NCI-H2196 treated with DMSO at 0.1 percent for 48 hours (cell line): ENCODE data around the gene ARHGAP18.

Source experiments
- DNase-seq: peaks from one replicate; lab custom pipeline; 2025; ENCODE audit not compliant: unreplicated experiment; lab: John Stamatoyannopoulos, UW

The ARHGAP18 gene

GRCh38 chr6:129621252-129621651, 88.7 kb downstream of the ARHGAP18 start:
- no peak for DNase-seq

GRCh38 chr6:129620234-129620610, 89.8 kb downstream of the ARHGAP18 start:
- no peak for DNase-seq

DNA sequence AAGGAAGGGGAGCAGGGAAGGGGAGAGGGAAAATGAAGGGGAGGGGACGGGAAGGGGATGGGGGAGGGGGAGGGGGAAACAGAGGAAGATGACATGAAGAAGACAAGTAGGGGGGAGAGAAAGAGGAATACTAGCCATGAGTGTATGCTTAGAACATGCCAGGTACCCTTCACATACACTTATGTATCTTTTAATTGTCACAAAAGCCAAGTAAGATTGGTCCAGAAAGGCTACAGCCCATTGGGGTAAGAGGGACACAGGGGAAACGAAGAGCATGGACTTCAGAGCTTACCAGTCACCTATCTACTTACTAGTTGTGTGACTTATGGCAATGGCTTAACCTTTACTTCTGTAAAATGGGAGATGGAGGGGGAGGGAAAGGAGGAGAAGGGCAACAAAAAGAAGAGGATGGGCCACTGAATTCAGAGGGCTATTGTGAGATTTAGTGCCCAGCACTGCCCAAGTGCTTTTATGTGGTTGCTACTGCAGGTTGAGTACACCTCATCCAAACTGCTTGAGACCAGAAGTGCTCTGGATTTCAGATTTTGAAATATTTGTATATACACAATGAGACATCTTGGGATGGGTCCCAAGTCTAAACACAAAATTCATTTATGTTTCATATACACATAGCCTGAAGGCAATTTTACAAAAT, 90.3 kb downstream of the ARHGAP18 start:
- no peak for DNase-seq

DNA sequence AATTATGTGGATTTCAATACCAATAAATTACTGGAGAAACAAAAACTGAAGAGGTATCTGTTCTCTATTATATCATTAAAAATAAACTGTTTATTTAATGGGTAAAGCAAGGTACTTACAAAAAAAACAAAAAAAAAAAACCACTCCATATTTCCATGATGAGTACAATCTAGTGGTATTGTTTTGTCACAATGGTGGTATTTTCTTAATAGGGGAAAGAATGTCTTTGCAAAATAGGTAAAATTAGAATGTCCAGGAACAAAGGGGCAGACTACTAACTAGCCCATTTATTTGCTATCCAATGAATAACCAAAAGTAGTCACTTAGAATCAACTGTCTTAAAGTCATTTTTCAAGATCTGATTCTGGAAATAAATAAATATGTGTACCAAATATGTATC, 92.0 kb downstream of the ARHGAP18 start:
- no peak for DNase-seq

DNA sequence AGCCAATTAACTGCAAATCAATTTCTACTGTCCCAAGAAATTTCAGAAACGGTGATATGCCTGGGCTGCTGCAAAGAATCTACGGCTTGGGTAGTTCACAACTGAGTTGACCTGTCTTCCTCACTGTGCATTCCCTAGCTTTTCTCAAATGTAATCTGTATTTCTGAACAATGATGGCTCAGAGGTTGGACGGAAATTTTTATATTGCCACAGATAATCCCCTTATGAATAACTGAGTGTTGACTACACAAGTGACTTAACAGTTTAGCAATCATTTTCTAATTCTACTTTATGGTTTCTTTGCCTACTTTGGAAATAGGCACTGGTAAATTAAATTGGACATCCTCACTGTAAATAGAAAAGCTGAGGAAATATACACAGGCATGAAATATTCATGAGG, 94.5 kb downstream of the ARHGAP18 start:
- no peak for DNase-seq

- no peak for DNase-seq
Observed at GRCh38 chr6:129615020-129615419, 95.0 kb downstream of the ARHGAP18 start.

DNA sequence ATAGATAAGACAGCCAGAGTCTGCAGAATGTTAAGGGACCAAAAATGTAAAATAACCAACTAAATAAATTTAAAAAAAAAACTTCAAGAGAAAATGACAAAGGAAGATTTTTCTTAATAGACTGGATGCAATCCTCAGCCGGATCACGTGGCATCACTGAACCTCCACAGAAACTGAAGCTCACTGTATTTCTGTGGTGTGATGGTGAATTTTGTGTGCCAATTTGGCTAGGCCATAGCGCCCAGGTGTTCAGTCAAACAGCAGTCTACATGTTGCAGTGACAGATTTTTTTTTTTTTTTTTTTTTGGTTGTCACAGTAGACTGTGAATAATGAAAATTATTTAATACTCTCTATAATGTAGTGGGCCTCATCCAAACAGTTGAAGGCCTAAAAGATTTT, 95.5 kb downstream of the ARHGAP18 start:
- DNase-seq, result no peak

DNA sequence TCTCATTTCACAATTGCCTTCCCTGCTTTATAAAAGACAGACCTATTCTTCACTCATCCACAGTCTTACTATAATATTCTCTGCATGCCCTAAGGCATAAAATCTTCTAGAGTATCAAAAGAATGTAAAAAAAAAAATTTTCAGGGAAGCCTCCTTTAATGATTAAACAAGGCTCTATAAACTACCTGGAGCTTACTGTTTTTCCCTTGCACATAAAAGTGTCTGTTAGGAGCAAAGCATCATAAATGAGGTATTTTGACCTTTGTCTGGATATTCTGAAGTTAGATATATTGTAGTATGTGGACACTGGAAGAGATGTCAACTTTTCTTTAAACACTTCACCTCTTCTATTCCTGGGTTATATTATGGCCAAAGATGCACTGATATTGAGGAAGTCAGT, 97.5 kb downstream of the ARHGAP18 start:
- DNase-seq, result no peak

DNA sequence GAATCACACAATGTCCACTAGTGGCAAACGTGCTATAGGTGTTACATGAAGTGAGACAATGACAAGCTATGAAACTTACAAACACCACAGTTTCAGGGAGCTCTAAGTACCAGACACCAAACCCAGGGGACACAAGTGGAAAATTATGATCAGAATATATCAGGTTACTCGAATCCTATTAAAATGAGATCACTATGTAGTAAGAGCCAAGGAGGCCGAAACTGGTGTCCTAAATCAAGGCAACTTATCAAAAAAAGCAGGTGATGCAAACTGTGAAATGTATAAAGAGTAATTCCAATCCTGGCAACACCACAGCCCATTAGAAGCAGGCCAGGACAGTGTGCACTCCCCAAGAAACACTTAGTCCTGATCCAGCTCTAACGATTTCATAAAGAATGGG, 100.3 kb downstream of the ARHGAP18 start:
- DNase-seq, result no peak

DNA sequence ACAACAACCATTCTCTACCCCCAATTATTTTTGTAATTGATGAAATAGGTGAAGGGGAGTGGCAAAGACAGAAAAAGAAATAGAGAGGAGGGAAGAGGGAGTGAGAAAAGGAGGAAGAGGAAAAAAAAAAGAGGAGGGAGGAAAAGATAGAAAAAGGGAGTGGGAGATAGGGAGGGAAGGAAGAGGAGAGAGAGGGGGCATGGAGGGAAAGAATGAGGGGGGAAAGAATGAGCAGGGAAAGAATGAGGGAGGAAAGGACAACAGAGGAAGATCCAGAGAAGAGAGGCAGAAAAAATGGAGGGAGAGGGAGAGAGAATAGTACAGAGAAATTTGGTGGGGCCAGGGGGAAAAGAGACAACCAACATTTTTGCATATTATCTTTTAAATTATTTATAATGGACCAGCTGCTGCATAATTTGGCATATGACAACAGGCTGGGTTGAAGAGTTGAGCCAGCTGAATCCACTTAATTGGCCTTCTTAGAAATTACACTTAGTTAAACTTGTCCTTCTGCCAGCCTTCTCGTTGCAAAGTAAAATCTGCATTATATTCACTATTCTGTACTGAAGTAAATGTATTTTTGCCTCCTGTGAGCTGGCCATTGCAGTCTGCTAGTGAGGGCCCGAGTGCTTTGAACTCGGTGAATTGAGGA, 101.0 kb downstream of the ARHGAP18 start:
- no peak for DNase-seq

- DNase-seq, result no peak
Observed at GRCh38 chr6:129607581-129608186, 102.3 kb downstream of the ARHGAP18 start.

DNA sequence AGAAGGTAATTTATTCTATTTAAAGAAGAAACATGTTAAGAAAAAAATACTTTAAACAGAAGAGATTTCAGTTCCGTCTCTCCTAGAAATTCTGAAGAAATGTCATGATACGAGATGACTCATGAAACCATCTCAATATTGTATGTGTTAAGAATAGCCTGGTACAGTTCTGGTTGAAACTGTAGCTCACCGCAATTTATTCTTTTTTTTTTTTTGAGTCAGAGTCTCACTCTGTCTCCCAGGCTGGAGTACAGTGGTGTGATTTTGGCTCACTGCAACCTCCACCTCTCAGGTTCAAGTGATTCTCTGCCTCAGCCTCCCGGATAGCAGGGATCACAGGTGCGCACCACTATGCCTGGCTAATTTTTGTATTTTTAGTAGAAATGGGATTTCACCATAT, 103.3 kb downstream of the ARHGAP18 start:
- DNase-seq, result no peak

DNA sequence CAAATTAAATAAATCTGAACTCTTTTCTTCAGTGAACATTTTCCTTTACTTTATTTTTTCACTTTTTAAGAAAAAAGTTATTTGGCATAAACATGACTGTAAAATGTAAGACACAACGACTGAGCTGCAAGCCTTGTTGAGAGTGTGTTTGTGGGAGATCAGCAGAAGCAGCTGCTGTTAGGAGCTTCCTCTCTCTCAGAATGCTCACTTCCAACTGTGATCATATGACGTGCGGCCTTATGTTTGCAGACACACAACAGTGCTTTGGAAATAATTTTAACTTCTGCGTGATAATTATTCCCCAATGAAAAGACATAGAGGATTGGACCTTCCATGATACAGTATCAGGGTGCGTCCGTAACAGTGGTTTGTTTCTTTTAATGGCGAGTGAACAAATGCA, 104.0 kb downstream of the ARHGAP18 start:
- DNase-seq, result no peak

- DNase-seq, result no peak
Observed at GRCh38 chr6:129605095-129605494, 104.9 kb downstream of the ARHGAP18 start.

DNA sequence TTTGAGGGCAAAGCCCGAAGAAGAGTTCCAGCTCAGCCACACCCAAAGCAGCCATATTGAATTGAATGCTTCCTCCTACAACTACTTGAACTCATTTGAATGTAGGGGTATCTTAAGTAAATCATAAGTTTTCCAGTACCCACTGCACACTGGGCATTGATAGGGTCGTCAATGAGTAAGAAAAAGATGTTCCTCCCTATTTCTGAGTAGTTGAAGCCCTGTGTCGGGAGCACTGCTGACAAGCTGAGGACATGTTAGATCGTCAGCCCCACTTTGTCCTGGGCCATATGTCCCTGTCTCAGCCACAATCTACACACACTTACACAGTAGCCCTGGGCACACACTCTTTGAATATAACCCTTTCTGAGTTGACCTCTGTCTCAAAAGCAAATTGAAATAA, 105.7 kb downstream of the ARHGAP18 start:
- no peak for DNase-seq

DNA sequence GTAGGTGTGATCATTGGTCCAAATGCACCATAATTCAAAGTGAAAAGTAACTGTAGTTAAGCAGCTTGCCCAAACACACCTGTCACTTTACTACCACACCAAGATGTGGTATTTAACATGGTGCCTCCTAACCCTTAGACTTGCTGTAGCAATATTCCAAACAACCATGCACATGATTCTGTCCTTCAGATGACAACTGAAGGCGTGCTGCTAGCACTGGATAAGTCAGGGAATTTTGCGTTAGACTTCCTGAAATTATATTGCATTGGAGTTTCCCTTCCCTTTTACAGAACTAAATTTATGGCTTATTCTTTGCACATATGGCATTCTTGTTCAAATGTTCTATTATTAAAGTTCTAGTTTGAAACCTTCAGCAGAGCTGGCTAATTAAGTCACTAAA, 106.2 kb downstream of the ARHGAP18 start:
- no peak for DNase-seq

GRCh38 chr6:129601323-129601722, 108.7 kb downstream of the ARHGAP18 start:
- DNase-seq, result no peak

DNA sequence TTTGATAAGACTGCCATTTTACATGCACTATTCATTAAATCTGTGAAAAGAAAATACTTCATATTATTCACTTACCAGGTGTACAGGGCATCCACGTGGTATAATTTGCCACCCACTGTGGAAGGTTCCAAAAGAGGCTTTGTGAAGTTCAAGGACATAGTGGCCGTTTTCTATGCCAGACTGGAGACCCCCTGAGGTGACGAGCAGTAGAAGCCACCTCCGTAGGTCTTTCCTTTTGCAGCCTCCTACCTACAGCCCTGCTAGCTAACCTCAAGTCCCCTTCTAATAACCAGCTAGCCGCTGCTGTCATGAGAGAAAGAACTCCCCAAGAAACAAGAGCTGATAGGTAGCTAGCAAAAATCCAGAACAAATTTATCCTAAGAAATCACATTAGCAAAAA, 110.5 kb downstream of the ARHGAP18 start:
- DNase-seq, result no peak

DNA sequence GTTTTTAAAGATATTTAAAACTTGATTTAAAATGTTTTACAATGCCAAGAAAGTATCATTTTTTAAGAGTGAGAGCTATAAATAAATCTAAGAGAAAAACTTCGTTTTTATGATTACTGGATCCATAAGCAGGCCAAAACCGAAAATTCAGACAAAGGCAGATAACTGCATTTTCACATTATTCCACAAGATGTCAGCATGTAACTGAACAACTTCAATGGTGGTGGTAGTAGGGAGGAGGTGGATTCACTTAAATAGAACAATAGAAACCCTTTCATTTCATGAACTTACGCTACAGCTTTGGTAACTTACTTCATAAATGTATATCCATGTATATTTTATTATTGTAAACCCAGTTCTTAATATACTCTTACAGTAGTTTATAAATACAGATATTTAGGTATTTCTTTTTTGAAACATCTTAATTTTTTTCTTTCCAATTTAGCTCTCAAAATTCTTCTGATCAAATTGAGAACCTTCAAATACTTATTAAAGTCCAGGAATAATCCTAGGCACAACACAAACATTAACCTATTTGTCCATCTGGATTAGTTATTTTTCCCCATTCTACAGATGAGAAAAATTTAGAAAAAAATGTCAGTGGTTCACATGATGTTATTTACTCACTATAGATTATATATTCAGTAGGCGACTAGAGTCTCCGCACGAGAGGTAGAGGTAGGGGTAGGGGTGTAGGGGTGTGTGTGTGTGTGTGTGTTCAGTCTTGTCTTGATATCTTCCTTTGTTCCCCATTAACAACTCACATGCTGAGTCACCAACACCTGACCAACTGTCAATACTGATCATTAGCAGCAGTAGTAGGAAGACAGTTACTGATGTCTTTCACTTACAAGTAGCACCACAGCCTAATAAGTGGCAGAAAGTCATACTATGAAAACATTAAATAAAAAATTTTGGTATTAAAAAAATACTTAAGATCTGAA, 111.5 kb downstream of the ARHGAP18 start:
- peak; percentile 25 for DNase-seq

DNA sequence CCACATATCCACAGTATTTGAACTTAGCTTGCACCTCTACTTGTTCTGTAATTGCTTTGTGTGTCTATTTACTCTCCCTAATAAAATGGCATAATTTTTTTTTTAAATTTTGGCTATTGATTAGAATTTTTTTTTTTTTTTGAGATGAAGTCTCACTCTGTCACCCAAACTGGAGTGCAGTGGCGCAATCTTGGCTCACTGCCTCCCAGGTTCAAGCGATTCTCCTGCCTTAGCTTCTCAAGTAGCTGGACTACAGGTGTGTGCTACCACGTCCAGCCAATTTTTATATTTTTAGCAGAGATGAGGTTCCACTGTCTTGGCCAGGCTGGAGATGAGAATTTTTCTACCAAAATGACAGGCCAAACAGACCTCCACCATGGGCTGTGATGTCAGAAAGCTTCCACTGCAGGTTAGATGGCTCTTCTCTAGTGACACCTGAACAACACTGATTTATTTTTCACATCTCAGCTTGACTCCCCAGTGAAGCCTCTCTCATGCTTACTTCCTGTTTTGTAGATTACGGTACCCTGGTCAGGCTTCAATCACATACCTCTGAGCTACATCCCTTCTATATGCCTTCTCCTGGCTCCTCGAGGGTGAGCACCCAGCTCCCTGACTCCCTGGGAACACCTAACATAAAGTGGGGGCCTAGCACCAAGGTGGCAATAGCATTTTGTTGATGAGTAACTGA, 112.8 kb downstream of the ARHGAP18 start:
- DNase-seq, result no peak

DNA sequence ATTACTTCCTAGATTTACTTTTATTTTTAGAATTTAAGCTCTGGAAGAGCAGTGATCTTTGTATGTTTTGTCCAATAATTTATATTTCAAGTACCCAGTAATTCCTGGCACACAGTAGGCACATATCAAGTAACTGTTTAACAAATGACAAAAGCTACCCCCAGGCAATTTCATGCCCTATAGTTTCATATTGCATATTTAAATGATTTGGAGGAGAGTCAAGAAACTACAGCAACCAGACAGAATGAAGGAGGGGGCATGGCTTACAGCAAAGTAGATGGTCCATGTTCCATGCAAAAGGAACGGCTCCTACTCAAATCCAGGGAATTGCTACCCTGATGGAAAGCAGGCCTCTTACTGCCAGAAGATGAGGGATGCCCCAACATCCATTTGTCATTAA, 113.5 kb downstream of the ARHGAP18 start:
- no peak for DNase-seq
